GM18526 (cell line): ENCODE results near the gene ABCB6.

Source experiments
- POLR2A ChIP-seq: IDR thresholded peaks from 3 replicates; pipeline ENCODE4 v1.6.1; 2011; ENCODE audit not compliant: insufficient read length; ENCODE audit errors: extremely low read depth

Gene ABCB6

GRCh38 chr2:219218732-219219701, at the start of gene ABCB6:
Gene ABCB6, minus strand, starts transcription at chr2:219218958. Its CDS starts 285 bp downstream, at chr2:219218673.
- peak; percentile 80 for TF ChIP-seq POLR2A

GRCh38 chr2:219268294-219268693, 49.5 kb upstream of the ABCB6 start:
- TF ChIP-seq POLR2A: no peak

- no peak for TF ChIP-seq POLR2A
Observed at GRCh38 chr2:219266886-219267285, 48.1 kb upstream of the ABCB6 start.

GRCh38 chr2:219266232-219266631, 47.5 kb upstream of the ABCB6 start:
- no peak for TF ChIP-seq POLR2A

- TF ChIP-seq POLR2A: no peak
Observed at GRCh38 chr2:219261024-219261855, 42.5 kb upstream of the ABCB6 start.

GRCh38 chr2:219254590-219255201, 35.9 kb upstream of the ABCB6 start:
- no peak for TF ChIP-seq POLR2A

GRCh38 chr2:219253753-219254589, 35.2 kb upstream of the ABCB6 start, which contains the start of gene TUBA4A:
Gene TUBA4A, minus strand, starts transcription at chr2:219253918. Its CDS starts 60 bp downstream, at chr2:219253858.
- peak; percentile 100 for TF ChIP-seq POLR2A

- no peak for TF ChIP-seq POLR2A
Observed at GRCh38 chr2:219252900-219253752, 34.4 kb upstream of the ABCB6 start, which contains the start of gene TUBA4B. Gene TUBA4B, plus strand, starts transcription at chr2:219253243. Its CDS starts 165 bp downstream, at chr2:219253408.

GRCh38 chr2:219252570-219252899, 33.8 kb upstream of the ABCB6 start:
- TF ChIP-seq POLR2A: no peak

GRCh38 chr2:219252084-219252483, 33.3 kb upstream of the ABCB6 start:
- TF ChIP-seq POLR2A: no peak

- TF ChIP-seq POLR2A: no peak
Observed at GRCh38 chr2:219251656-219252055, 32.9 kb upstream of the ABCB6 start.

- TF ChIP-seq POLR2A: no peak
Observed at GRCh38 chr2:219250049-219250781, 31.5 kb upstream of the ABCB6 start.
